SKM-1 (cell line): ENCODE data around the gene ACADM.
"Not testable (repeated sequence)": the region's sequence is repeated elsewhere in the genome, so short reads cannot be mapped to it uniquely, and the experiment has no call there.

Source experiments
- DNase-seq: peaks from one replicate; lab custom pipeline; 2025; ENCODE audit not compliant: unreplicated experiment; lab: John Stamatoyannopoulos, UW

ACADM gene

DNA sequence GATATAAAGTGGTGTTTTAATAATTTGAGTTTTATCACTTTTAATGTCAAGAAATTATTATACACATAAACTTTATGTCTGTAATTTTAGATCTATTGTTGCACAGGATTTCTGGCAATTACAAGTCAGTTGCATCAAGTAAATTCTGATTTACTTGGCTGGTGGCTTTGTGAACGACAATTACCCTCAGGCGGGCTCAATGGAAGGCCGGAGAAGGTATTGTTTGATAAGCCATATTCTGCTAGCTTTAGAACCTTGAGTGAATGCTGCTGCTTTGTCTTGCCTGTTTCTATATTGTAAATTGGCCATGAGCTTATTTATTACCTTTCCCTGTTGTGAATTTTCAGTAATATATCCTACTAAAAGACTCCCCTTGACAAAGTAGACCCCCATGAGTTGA lies 67.6 kb downstream of the ACADM start:
- DNase-seq, result no peak

- no peak for DNase-seq
These were observed 69.9 kb downstream of the ACADM start for GRCh38 chr1:75794382-75794781.

- no peak for DNase-seq
These were observed 71.2 kb downstream of the ACADM start for GRCh38 chr1:75795703-75796193.

DNA sequence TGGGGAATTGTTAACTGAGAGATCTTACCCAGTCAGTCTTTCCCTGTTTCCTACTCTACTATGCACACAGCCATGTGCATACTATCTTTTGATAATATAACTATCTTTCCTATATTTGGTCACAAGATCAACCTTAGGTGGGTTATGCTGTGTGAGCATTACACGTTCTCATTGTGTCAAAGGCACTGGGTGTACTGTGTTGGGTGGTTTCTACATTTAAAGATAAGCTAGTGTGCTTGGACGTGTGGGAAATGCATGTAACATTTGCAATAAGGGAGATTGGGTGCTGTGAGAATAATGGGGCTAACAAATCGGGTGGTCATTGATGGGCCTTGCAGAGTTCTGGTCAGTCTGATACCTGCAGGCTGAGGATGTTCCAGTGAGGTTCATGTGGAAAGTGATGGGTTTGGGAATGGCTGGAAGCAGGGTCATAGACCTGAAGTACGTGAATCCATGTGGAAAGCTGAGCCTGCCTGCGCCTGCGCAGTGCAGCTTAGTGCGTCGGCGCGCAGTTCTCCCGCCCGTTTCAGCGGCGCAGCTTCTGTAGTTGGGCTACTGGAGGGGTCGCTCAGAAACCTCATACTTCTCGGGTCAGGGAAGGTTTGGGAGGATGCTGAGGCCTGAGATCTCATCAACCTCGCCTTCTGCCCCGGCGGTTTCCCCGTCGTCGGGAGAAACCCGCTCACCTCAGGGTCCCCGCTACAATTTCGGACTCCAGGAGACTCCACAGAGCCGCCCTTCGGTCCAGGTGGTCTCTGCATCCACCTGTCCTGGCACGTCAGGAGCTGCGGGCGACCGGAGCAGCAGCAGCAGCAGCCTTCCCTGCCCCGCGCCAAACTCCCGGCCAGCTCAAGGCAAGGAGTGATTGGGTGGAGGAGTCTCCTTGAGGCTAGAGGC lies 72.1 kb downstream of the ACADM start, which contains the start of gene MSH4:
Gene MSH4, plus strand, starts transcription at position 507 of the 897 bp plus-strand sequence. Its CDS starts 104 bp downstream, at position 611.
- DNase-seq, result no peak

DNA sequence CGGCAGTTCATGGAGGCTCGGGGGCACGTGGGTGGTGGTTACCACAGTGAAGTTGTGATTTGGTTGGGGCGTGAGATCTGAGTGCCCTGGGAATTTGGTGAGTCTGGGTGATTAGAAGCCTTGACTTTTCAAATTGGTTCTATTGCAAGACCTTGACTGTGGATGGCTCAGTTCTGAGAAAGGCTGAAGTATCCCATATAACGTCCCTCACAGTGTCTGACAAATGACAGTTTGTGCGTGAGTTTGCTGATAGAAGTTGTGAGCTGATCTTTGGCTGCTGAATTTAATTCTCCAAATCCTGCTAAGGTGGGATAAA lies 72.7 kb downstream of the ACADM start:
- no peak for DNase-seq

GRCh38 chr1:75797606-75798216 lies 73.2 kb downstream of the ACADM start:
- no peak for DNase-seq

- DNase-seq, result not testable (repeated sequence)
These were observed 77.0 kb downstream of the ACADM start for GRCh38 chr1:75801480-75801879.

GRCh38 chr1:75808921-75809320 lies 84.4 kb downstream of the ACADM start:
- DNase-seq, result no peak

DNA sequence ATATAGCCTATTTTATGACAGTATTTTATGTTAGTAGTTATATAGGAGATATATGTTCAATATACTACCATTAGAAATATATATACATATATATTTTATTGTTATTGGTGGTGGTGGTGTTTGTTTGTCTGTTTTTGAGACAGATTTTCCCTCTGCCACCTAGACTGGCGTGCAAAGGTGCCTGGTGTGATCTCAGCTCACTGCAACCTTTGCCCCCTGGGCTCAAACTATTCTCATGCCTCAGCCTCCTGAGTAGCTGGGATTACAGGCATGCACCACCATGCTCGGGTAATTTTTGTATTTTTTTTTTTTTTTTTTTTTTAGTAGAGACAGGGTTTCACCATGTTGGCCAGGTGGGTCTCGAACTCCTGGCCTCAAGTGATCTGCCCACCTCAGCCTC lies 85.6 kb downstream of the ACADM start:
- DNase-seq, result not testable (repeated sequence)

DNA sequence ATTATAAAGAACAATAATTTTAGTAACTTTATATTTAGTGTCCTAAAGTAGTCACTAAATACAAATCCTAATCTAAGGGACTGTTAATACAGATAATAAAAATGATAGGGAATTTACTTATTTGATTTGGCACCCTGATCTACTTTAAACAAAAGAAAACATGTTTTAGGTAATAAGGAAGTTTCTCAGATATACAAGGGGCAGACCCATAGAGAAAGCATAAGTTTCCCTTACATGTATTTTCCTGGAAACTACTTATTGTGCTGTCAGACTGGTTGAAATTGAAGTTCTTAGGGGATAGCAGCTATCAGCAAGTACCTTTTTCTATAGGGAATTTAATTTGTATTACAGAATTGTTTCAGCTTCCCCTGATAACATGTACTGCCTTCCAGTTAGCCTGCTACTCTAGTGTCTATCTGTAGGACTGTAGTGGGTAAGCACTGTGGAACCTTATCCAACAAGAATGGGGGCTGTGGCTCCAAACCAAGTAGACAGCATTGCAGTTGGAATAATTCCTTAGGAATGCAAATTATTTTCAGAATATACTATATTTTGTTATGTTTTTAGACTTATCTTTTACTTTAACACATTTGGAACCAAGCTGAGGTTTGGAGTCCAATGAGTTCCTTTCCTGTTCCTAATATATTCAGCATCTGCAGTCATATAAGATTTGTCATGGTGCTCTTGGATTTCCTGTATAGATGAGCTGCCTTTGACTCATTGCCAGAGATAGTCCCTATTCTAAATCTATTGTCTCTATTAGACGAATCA lies 86.9 kb downstream of the ACADM start:
- DNase-seq, result no peak

GRCh38 chr1:75812065-75812464 lies 87.6 kb downstream of the ACADM start:
- DNase-seq, result no peak
